ENCODE measurements around the gene SAPCD2.

DNA sequence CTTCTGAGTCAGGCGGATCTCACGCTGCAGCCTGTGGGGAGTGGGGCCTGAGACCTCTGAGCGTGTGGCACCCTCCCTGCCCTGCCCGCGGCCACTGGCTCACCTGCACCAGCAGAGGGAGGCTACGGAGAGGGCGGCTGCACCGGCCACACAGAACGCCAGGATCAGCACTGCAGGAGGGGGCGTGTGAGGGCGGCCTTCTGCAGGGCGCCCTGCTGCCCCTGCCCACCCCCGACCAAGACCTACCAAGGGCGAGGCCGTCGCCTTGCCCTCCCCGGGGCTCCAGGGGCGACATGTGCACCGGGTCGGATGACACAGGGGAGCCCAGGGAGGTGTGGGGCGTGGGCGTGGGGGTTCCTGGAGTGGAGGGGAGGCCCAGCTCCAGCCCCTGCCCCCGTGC lies 29.8 kb downstream of the SAPCD2 start:
- TF ChIP-seq GATA3 (IDR thresholded peaks at IDR 0.05; ENCODE audit: low read depth, low read length) = no peak
- TF ChIP-seq GATA2 (IDR thresholded peaks at IDR 0.05; ENCODE audit: low read depth, low read length) = no peak
